ENCODE measurements around the gene KCNMA1.
A peak's percentile ranks its signal among the peaks of the same experiment; 100 is the strongest.

KCNMA1 gene

GRCh38 chr10:76991621-76992020 lies 646.0 kb downstream of the KCNMA1 start:
- no peak for DNase-seq

GRCh38 chr10:76990561-76990960 lies 647.0 kb downstream of the KCNMA1 start:
- no peak for DNase-seq

GRCh38 chr10:76984559-76985443 lies 652.8 kb downstream of the KCNMA1 start:
- DNase-seq: peak; percentile 82

- no peak for DNase-seq
Measured at GRCh38 chr10:76983624-76984023, 654.0 kb downstream of the KCNMA1 start.

- no peak for DNase-seq
Measured at GRCh38 chr10:76982671-76983070, 654.9 kb downstream of the KCNMA1 start.

- DNase-seq: no peak
Measured at GRCh38 chr10:76981251-76981650, 656.4 kb downstream of the KCNMA1 start.

- no peak for DNase-seq
Measured at GRCh38 chr10:76977901-76978300, 659.7 kb downstream of the KCNMA1 start.

- no peak for DNase-seq
Measured at GRCh38 chr10:76977046-76977445, 660.6 kb downstream of the KCNMA1 start.

GRCh38 chr10:76976142-76976541 lies 661.5 kb downstream of the KCNMA1 start:
- no peak for DNase-seq

- DNase-seq: no peak
Measured at GRCh38 chr10:76975126-76975525, 662.5 kb downstream of the KCNMA1 start.

GRCh38 chr10:76974017-76974691 lies 663.5 kb downstream of the KCNMA1 start:
- DNase-seq: no peak

- DNase-seq: no peak
Measured at GRCh38 chr10:76973091-76974016, 664.3 kb downstream of the KCNMA1 start.

GRCh38 chr10:76972541-76972940 lies 665.1 kb downstream of the KCNMA1 start:
- DNase-seq: no peak

GRCh38 chr10:76971547-76972170 lies 665.9 kb downstream of the KCNMA1 start:
- no peak for DNase-seq

- DNase-seq: no peak
Measured at GRCh38 chr10:76970711-76971519, 666.7 kb downstream of the KCNMA1 start.

- DNase-seq: no peak
Measured at GRCh38 chr10:76969366-76969948, 668.2 kb downstream of the KCNMA1 start.

- no peak for DNase-seq
Measured at GRCh38 chr10:76968483-76968882, 669.1 kb downstream of the KCNMA1 start.

- no peak for DNase-seq
Measured at GRCh38 chr10:76962851-76963250, 674.8 kb downstream of the KCNMA1 start.

GRCh38 chr10:76961841-76962240 lies 675.8 kb downstream of the KCNMA1 start:
- no peak for DNase-seq

- no peak for DNase-seq
Measured at GRCh38 chr10:76959111-76959510, 678.5 kb downstream of the KCNMA1 start.

GRCh38 chr10:76954838-76955237 lies 682.8 kb downstream of the KCNMA1 start:
- DNase-seq: no peak

Measured in stimulated activated CD8-positive, alpha-beta memory T cell treated with anti-CD3 and anti-CD28 coated beads, Interleukin-4, amount 100 ng/mL, for 48 hours (primary cell).